ENCODE measurements around the gene SLC2A6. TPM values are rescaled to one million over a fixed set of nuclear protein-coding genes. Genes with fewer than 3 reads are reported as not detected.

The SLC2A6 gene
- total and polyA plus RNA-seq, 7 donors: 1.2 to 2.7 (median 1.8) TPM

- intact Hi-C loops (cut with DNase I): loop anchor here (5.0 kb wide), 3 partner anchors 59 to 144 kb away; partner anchors contain the start of genes MED22 (in 1 of the 2), REXO4 (in 1 of the 2) and RPL7A (in 1 of the 2)
- Histone ChIP-seq H3K4me1 (peaks cover 6% of the 10 kb centered on the region), H3K9me3 (no peaks in the 10 kb centered on the region), H3K4me3 (no peak overlapping the region), H3K27me3 (ENCODE audit: insufficient read depth in 3 of 3, low read length in 2 of 3) (no peaks in the 10 kb centered on the region), H3K36me3 (ENCODE audit: insufficient read depth in 1 of 2, low read depth in 1 of 2) (peaks cover 0 to 15% of the 10 kb centered on the region in 2 donors), H3K27ac (no peak overlapping the region)
- ATAC-seq: no peak
- TF ChIP-seq CTCF (IDR thresholded peaks at IDR 0.05): no peak
- WGBS, 3 donors: 90 to 91% (median 91%) methylated on average over 26 to 27 of the region's 27 CpGs
- no peak for DNase-seq
Observed at GRCh38 chr9:133476036-133476931, 2.6 kb downstream of the SLC2A6 start.

GRCh38 chr9:133475292-133476012, 3.4 kb downstream of the SLC2A6 start:
- intact Hi-C loops (cut with DNase I): loop anchor here (5.0 kb wide), 3 partner anchors 58 to 143 kb away; partner anchors contain the start of genes MED22 (in 1 of the 2), REXO4 (in 1 of the 2) and RPL7A (in 1 of the 2)
- H3K27ac ChIP-seq: no peak overlapping the region
- H3K27me3 ChIP-seq (ENCODE audit: insufficient read depth in 3 of 3, low read length in 2 of 3): no peaks in the 10 kb centered on the region
- peaks cover 0 to 15% of the 10 kb centered on the region in 2 donors for H3K36me3 ChIP-seq (ENCODE audit: insufficient read depth in 1 of 2, low read depth in 1 of 2)
- ATAC-seq (no peak), DNase-seq (no peak)
- no peaks in the 10 kb centered on the region for H3K9me3 ChIP-seq
- WGBS, 3 donors: 79 to 83% (median 82%) methylated on average over 27 of the region's 27 CpGs
- no peak overlapping the region for H3K4me3 ChIP-seq
- H3K4me1 ChIP-seq: peaks cover 6% of the 10 kb centered on the region
- no peak for TF ChIP-seq CTCF (IDR thresholded peaks at IDR 0.05)

- H3K4me1 ChIP-seq: peaks cover 6% of the 10 kb centered on the region
- intact Hi-C loops (cut with DNase I): loop anchor here (5.0 kb wide), 3 partner anchors 58 to 143 kb away; partner anchors contain the start of genes MED22 (in 1 of the 2), REXO4 (in 1 of the 2) and RPL7A (in 1 of the 2)
- no peak overlapping the region for H3K4me3 ChIP-seq
- DNase-seq: no peak
- ATAC-seq: no peak
- H3K9me3 ChIP-seq: no peaks in the 10 kb centered on the region
- TF ChIP-seq CTCF (IDR thresholded peaks at IDR 0.05): no peak
- H3K27ac ChIP-seq: no peak overlapping the region
- H3K36me3 ChIP-seq (ENCODE audit: insufficient read depth in 1 of 2, low read depth in 1 of 2): peaks cover 0 to 15% of the 10 kb centered on the region in 2 donors
- no peaks in the 10 kb centered on the region for H3K27me3 ChIP-seq (ENCODE audit: insufficient read depth in 3 of 3, low read length in 2 of 3)
- WGBS, 3 donors: 82 to 83% (median 82%) methylated on average over 14 to 20 of the region's 20 CpGs
Observed at GRCh38 chr9:133474853-133475252, 4.0 kb downstream of the SLC2A6 start.

- Histone ChIP-seq H3K36me3 (ENCODE audit: insufficient read depth in 1 of 2, low read depth in 1 of 2) (peaks cover 0 to 15% of the 10 kb centered on the region in 2 donors), H3K9me3 (no peaks in the 10 kb centered on the region), H3K4me1 (peaks cover 6% of the 10 kb centered on the region), H3K27me3 (ENCODE audit: insufficient read depth in 3 of 3, low read length in 2 of 3) (no peaks in the 10 kb centered on the region), H3K4me3 (no peak overlapping the region), H3K27ac (no peak overlapping the region)
- intact Hi-C loops (cut with DNase I): no loop called here
- no peak for DNase-seq
- no peak for ATAC-seq
- no peak for TF ChIP-seq CTCF (IDR thresholded peaks at IDR 0.05)
- WGBS, 3 donors: 73 to 79% (median 76%) methylated on average over 5 of the region's 5 CpGs
Observed at GRCh38 chr9:133474215-133474614, 4.7 kb downstream of the SLC2A6 start.

All from psoas muscle (tissue), 8 donors.